ENCODE measurements around the gene CRACR2B.

Gene CRACR2B

GRCh38 chr11:794766-795633 lies 32.7 kb upstream of the CRACR2B start:
- no peak for DNase-seq (ENCODE audit: low read depth in 2 of 2)

GRCh38 chr11:795634-796564 lies 31.8 kb upstream of the CRACR2B start:
- DNase-seq (ENCODE audit: low read depth in 2 of 2): peak; percentile 74 to 77

GRCh38 chr11:796565-797295 lies 31.0 kb upstream of the CRACR2B start:
- no peak for DNase-seq (ENCODE audit: low read depth in 2 of 2)

GRCh38 chr11:797296-798092 lies 30.2 kb upstream of the CRACR2B start:
- peak; percentile 57 to 62 for DNase-seq (ENCODE audit: low read depth in 2 of 2)

GRCh38 chr11:798093-798713 lies 29.5 kb upstream of the CRACR2B start, which contains the start of gene SLC25A22:
TSS of gene SLC25A22 (minus strand) at chr11:798281. CDS start at chr11:795006, 3,275 bp downstream.
- DNase-seq (ENCODE audit: low read depth in 2 of 2): peak; percentile 61 to 75

- no peak for DNase-seq (ENCODE audit: low read depth in 2 of 2)
Measured at GRCh38 chr11:799641-800316, 27.9 kb upstream of the CRACR2B start.

GRCh38 chr11:800473-800872 lies 27.2 kb upstream of the CRACR2B start:
- no peak for DNase-seq (ENCODE audit: low read depth in 2 of 2)

- DNase-seq (ENCODE audit: low read depth in 2 of 2): no peak
Measured at GRCh38 chr11:801097-801780, 26.5 kb upstream of the CRACR2B start.

GRCh38 chr11:802018-802617 lies 25.6 kb upstream of the CRACR2B start:
- no peak for DNase-seq (ENCODE audit: low read depth in 2 of 2)

GRCh38 chr11:802693-803466 lies 24.8 kb upstream of the CRACR2B start:
- no peak for DNase-seq (ENCODE audit: low read depth in 2 of 2)

- DNase-seq (ENCODE audit: low read depth in 2 of 2): no peak
Measured at GRCh38 chr11:803467-803742, 24.3 kb upstream of the CRACR2B start.

GRCh38 chr11:803770-804598 lies 23.7 kb upstream of the CRACR2B start:
- no peak for DNase-seq (ENCODE audit: low read depth in 2 of 2)

GRCh38 chr11:804599-804964 lies 23.1 kb upstream of the CRACR2B start:
- no peak for DNase-seq (ENCODE audit: low read depth in 2 of 2)

- no peak for DNase-seq (ENCODE audit: low read depth in 2 of 2)
Measured at GRCh38 chr11:808427-809286, 19.1 kb upstream of the CRACR2B start.

GRCh38 chr11:809287-810039 lies 18.3 kb upstream of the CRACR2B start, which contains the start of gene RPLP2:
TSS of gene RPLP2 (plus strand) at chr11:809967. CDS start at chr11:810235, 268 bp downstream.
- DNase-seq (ENCODE audit: low read depth in 2 of 2): peak; percentile 97 to 98
